Naive thymus-derived CD8-positive, alpha-beta T cell (primary cell): Measurements from ENCODE around the gene CLTCL1. TPM values are rescaled to one million over a fixed set of nuclear protein-coding genes. Genes with fewer than 3 reads are reported as not detected.

Source experiments
- ATAC-seq, 2 donors: fragments of 150-1000 bp; cut with Tn5 transposase in 1 of 2; sonication (Bioruptor Pico), chemical (Tn5 transposase) in 1 of 2; 1 replicate in 1 of 2; 2 replicates in 1 of 2; pipeline ENCODE4 v1.10.0; 2021; ENCODE audit warnings: mild to moderate bottlenecking in 2 of 2, moderate library complexity in 2 of 2
- POLR2A ChIA-PET: fragments of 350-600 bp; sonication (Branson Sonifier 250); formaldehyde crosslinking; loops from one replicate; lab custom pipeline; 2021; ENCODE audit warnings: antibody characterized with exemption; lab: Charles Lee
- DNase-seq, 10 donors: peaks; one replicate each; pipeline versions ENCODE4 v3.0.0 to v3.0.0-alpha.2; 2020 to 2022
- H3K27ac Mint-ChIP-seq, 10 donors: one replicate each; pipeline ENCODE4 v1.8.0; 2020 to 2022; ENCODE audit warnings: mild to moderate bottlenecking in 10 of 10, mixed read lengths in 10 of 10, moderate library complexity in 4 of 10, inconsistent platforms in 1 of 10
- H3K27me3 Mint-ChIP-seq, 5 donors: one replicate each; pipeline ENCODE4 v1.8.0; 2021 to 2022; ENCODE audit warnings: mixed read lengths in 5 of 5
- H3K36me3 Mint-ChIP-seq, 3 donors: one replicate each; pipeline ENCODE4 v1.8.0; 2020 to 2022; ENCODE audit warnings: mixed read lengths in 3 of 3, mild to moderate bottlenecking in 2 of 3, inconsistent platforms in 1 of 3
- H3K4me1 Mint-ChIP-seq, 4 donors: one replicate each; pipeline ENCODE4 v1.8.0; 2021 to 2022; ENCODE audit warnings: mixed read lengths in 4 of 4
- H3K4me3 Mint-ChIP-seq, 10 donors: one replicate each; pipeline ENCODE4 v1.8.0; 2020 to 2022; ENCODE audit warnings: mild to moderate bottlenecking in 10 of 10, mixed read lengths in 10 of 10, moderate library complexity in 6 of 10, inconsistent platforms in 1 of 10
- H3K9me3 Mint-ChIP-seq, 9 donors: one replicate each; pipeline ENCODE4 v1.8.0; 2020 to 2022; ENCODE audit warnings: mixed read lengths in 9 of 9, mild to moderate bottlenecking in 3 of 9, inconsistent platforms in 1 of 9, moderate library complexity in 1 of 9
- polyA plus RNA-seq, 3 donors: library from polyadenylated mRNA; unstranded; fragments of 300-500 nt; fragmentation: Illumina TruSeq; gene quantifications; one replicate each; pipeline ENCODE4 v1.2.3, GENCODE V29; 2021
- total RNA-seq, 8 experiments: library from RNA in 2 of 8; stranded (reverse) in 2 of 8; gene quantifications; one replicate each; pipeline ENCODE4 v1.2.3 and lab custom pipeline; 2021 to 2026

The CLTCL1 gene
- total and polyA plus RNA-seq, 5 experiments from 2014 or later: 0.07 to 2.3 (median 0.61) TPM

GRCh38 chr22:19143212-19143611 lies 148.3 kb downstream of the CLTCL1 start:
- ATAC-seq: no peak
- Mint-ChIP-seq H3K36me3 (peaks cover 0 to 39% (median 3%) of the 10 kb centered on the region in 3 donors), H3K27me3 (peaks cover 0 to 14% (median 0%) of the 10 kb centered on the region in 5 donors), H3K4me1 (peaks cover 14 to 36% (median 23%) of the 10 kb centered on the region in 4 donors), H3K4me3 (peak overlapping the region; percentile 96 to 100 (median 99)), H3K27ac (peak overlapping the region in 5 of 10 donors; percentile 32 to 99 (median 97)), H3K9me3 (peaks cover 0 to 2% (median 0%) of the 10 kb centered on the region in 9 donors)
- no peak for DNase-seq
- POLR2A ChIA-PET: interaction anchor here (0.9 to 2.0 kb wide), 6 partner anchors 9 to 304 kb away, joined by 3 to 18 read pairs (median 7); partner anchors contain the start of genes C22orf39, DGCR2 and SLC25A1

- Mint-ChIP-seq H3K36me3 (peaks cover 0 to 40% (median 5%) of the 10 kb centered on the region in 3 donors), H3K4me3 (peak overlapping the region in 8 of 10 donors; percentile 19 to 98 (median 38)), H3K27me3 (peaks cover 0 to 14% (median 0%) of the 10 kb centered on the region in 5 donors), H3K9me3 (peaks cover 0 to under 1% (median 0%) of the 10 kb centered on the region in 9 donors), H3K4me1 (peaks cover 14 to 38% (median 23%) of the 10 kb centered on the region in 4 donors), H3K27ac (no peak overlapping the region)
- POLR2A ChIA-PET: interaction anchor here (0.9 kb wide), 1 partner anchor 19 kb away, joined by 4 read pairs; no protein-coding TSS in a partner anchor
- DNase-seq: no peak
- ATAC-seq: no peak
Measured at GRCh38 chr22:19142394-19142793, 149.1 kb downstream of the CLTCL1 start.

GRCh38 chr22:19139974-19140373 lies 151.5 kb downstream of the CLTCL1 start:
- Mint-ChIP-seq H3K4me1 (peaks cover 18 to 38% (median 24%) of the 10 kb centered on the region in 4 donors), H3K9me3 (no peaks in the 10 kb centered on the region), H3K27me3 (no peaks in the 10 kb centered on the region), H3K4me3 (no peak overlapping the region), H3K27ac (peak overlapping the region in 1 of 10 donors; percentile 43), H3K36me3 (peaks cover 0 to 60% (median 8%) of the 10 kb centered on the region in 3 donors)
- ATAC-seq (no peak), DNase-seq (no peak)
- POLR2A ChIA-PET: no interaction called here

DNA sequence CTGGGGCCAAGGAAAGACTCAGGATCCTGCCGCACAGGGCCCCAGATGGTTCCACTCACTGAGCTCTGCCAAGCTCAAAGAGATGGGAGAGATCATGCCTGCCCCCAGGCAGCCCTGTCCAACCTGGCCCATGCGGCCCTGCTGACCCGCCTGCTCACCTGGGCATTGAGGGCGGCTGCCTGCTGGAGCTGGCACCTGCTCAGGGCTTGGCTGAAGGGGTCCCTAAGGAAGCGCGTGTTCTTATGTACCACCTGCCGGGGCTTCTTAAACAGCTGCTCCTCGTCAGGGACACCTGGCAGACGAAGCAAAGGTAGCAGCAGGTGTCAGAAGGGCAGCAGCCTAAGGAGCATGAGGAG lies 152.5 kb downstream of the CLTCL1 start:
- POLR2A ChIA-PET: interaction anchor here (1.3 kb wide), 1 partner anchor 17 kb away, joined by 4 read pairs; the partner anchor contains the start of gene DGCR2
- no peak for DNase-seq
- no peaks in the 10 kb centered on the region for H3K9me3 Mint-ChIP-seq
- no peak overlapping the region for H3K27ac Mint-ChIP-seq
- no peak for ATAC-seq
- no peak overlapping the region for H3K4me3 Mint-ChIP-seq
- no peaks in the 10 kb centered on the region for H3K27me3 Mint-ChIP-seq
- peaks cover 0 to 67% (median 8%) of the 10 kb centered on the region in 3 donors for H3K36me3 Mint-ChIP-seq
- peaks cover 9 to 29% (median 16%) of the 10 kb centered on the region in 4 donors for H3K4me1 Mint-ChIP-seq

GRCh38 chr22:19138217-19139000 lies 153.1 kb downstream of the CLTCL1 start:
- DNase-seq (no peak), ATAC-seq (no peak)
- Mint-ChIP-seq H3K36me3 (peaks cover 0 to 71% (median 8%) of the 10 kb centered on the region in 3 donors), H3K27me3 (no peaks in the 10 kb centered on the region), H3K9me3 (no peaks in the 10 kb centered on the region), H3K4me1 (peaks cover 3 to 25% (median 12%) of the 10 kb centered on the region in 4 donors), H3K27ac (no peak overlapping the region), H3K4me3 (no peak overlapping the region)
- POLR2A ChIA-PET: interaction anchor here (1.3 kb wide), 1 partner anchor 16 kb away, joined by 4 read pairs; the partner anchor contains the start of gene DGCR2

GRCh38 chr22:19137384-19138216 lies 153.9 kb downstream of the CLTCL1 start:
- H3K4me1 Mint-ChIP-seq: peaks cover 0 to 18% (median 8%) of the 10 kb centered on the region in 4 donors
- ATAC-seq (no peak), DNase-seq (no peak)
- no peaks in the 10 kb centered on the region for H3K27me3 Mint-ChIP-seq
- H3K27ac Mint-ChIP-seq: peak overlapping the region in 4 of 10 donors; percentile 28 to 59 (median 48)
- peaks cover 0 to 77% (median 8%) of the 10 kb centered on the region in 3 donors for H3K36me3 Mint-ChIP-seq
- H3K9me3 Mint-ChIP-seq: no peaks in the 10 kb centered on the region
- POLR2A ChIA-PET: interaction anchor here (1.3 kb wide), 1 partner anchor 15 kb away, joined by 4 read pairs; the partner anchor contains the start of gene DGCR2
- H3K4me3 Mint-ChIP-seq: no peak overlapping the region

- H3K27ac Mint-ChIP-seq: peak overlapping the region in 4 of 10 donors; percentile 37 to 82 (median 55)
- H3K36me3 Mint-ChIP-seq: peaks cover 0 to 75% (median 8%) of the 10 kb centered on the region in 3 donors
- H3K4me1 Mint-ChIP-seq: peaks cover 0 to 13% (median 7%) of the 10 kb centered on the region in 4 donors
- H3K27me3 Mint-ChIP-seq: no peaks in the 10 kb centered on the region
- DNase-seq (no peak), ATAC-seq (no peak)
- no peak overlapping the region for H3K4me3 Mint-ChIP-seq
- POLR2A ChIA-PET: no interaction called here
- no peaks in the 10 kb centered on the region for H3K9me3 Mint-ChIP-seq
Measured at GRCh38 chr22:19136915-19137314, 154.6 kb downstream of the CLTCL1 start.

- H3K4me3 Mint-ChIP-seq: no peak overlapping the region
- H3K27ac Mint-ChIP-seq: peak overlapping the region in 1 of 10 donors; percentile 84
- H3K4me1 Mint-ChIP-seq: peaks cover 0 to 4% (median 3%) of the 10 kb centered on the region in 4 donors
- H3K36me3 Mint-ChIP-seq: peaks cover 0 to 61% (median 4%) of the 10 kb centered on the region in 3 donors
- no peaks in the 10 kb centered on the region for H3K9me3 Mint-ChIP-seq
- DNase-seq (no peak), ATAC-seq (no peak)
- POLR2A ChIA-PET: no interaction called here
- no peaks in the 10 kb centered on the region for H3K27me3 Mint-ChIP-seq
Measured at GRCh38 chr22:19134874-19135273, 156.6 kb downstream of the CLTCL1 start.

- Mint-ChIP-seq H3K36me3 (peaks cover 0 to 56% (median 4%) of the 10 kb centered on the region in 3 donors), H3K4me1 (peaks cover 0 to 8% (median 3%) of the 10 kb centered on the region in 4 donors), H3K9me3 (no peaks in the 10 kb centered on the region), H3K27me3 (no peaks in the 10 kb centered on the region), H3K4me3 (no peak overlapping the region), H3K27ac (peak overlapping the region in 1 of 10 donors; percentile 40)
- DNase-seq (no peak), ATAC-seq (no peak)
- POLR2A ChIA-PET: interaction anchor here (0.7 kb wide), 1 partner anchor 9 kb away, joined by 3 read pairs; no protein-coding TSS in a partner anchor
Measured at GRCh38 chr22:19134176-19134831, 157.2 kb downstream of the CLTCL1 start.

DNA sequence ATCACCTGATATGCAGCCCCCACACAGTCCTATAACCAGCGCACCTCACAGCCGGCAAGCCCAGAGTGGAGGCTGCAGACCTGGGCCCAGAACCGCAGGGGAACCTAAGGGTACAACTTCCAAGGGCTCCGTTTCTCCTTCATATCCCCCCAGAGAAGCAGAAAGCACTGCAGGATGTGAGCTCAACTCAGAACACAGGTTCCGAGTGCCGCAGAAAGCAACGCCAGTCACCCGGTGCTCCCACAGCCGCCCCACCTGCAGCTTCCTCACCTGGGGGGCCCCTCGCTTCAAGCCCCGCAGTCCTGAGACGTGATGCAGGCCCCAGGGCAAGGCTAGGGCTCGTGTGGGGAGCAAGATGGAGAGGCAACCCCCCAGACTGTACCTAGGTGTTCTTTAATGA lies 158.0 kb downstream of the CLTCL1 start:
- ATAC-seq (no peak), DNase-seq (no peak)
- H3K4me3 Mint-ChIP-seq: no peak overlapping the region
- POLR2A ChIA-PET: interaction anchor here (0.5 to 1.1 kb wide), 2 partner anchors 12 to 249 kb away, joined by 3 to 4 read pairs; partner anchors contain the start of gene DGCR2
- H3K27ac Mint-ChIP-seq: peak overlapping the region in 1 of 10 donors; percentile 5
- H3K36me3 Mint-ChIP-seq: peaks cover 0 to 51% (median 4%) of the 10 kb centered on the region in 3 donors
- H3K4me1 Mint-ChIP-seq: peaks cover 0 to 9% (median 3%) of the 10 kb centered on the region in 4 donors
- H3K9me3 Mint-ChIP-seq: no peaks in the 10 kb centered on the region
- H3K27me3 Mint-ChIP-seq: no peaks in the 10 kb centered on the region

DNA sequence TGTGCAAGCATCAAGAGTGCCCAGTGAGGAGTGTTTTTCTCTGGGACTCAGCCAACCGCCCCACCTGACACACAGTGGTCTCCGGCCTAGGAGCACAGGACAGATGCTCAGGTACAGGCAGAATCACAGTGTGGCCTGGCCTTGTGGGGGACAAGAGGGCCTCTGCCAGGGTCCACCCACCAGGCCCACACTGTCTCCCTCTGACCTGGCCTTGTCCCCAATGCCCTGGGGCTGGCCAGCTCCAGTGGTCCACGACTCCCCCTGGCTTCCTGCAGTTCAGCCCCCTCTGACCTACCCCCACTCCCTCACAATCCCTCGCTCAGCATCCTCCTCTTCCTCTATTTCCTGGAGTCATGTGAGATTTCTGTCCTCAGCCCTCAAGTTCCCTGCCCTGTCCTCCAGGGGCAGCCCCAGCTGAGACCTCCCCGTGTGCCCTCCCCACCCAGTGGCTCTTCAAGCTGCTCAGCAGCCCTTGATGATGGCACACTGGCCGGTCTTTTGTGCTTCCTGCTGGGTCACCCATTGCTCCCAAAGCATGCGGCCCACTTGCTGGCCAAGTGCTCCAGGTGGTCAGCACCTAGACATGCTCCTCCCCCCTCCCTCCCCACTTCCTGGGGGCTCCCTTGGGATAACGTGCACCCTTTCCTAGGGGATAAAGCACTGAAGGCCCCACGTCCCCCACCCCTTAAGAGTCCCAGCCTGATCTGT lies 158.7 kb downstream of the CLTCL1 start:
- peaks cover 0 to 9% (median 3%) of the 10 kb centered on the region in 4 donors for H3K4me1 Mint-ChIP-seq
- H3K27ac Mint-ChIP-seq: peak overlapping the region in 2 of 10 donors; percentile 60 to 73
- POLR2A ChIA-PET: interaction anchor here (0.5 to 1.1 kb wide), 2 partner anchors 11 to 1914 kb away, joined by 3 to 4 read pairs; partner anchors contain the start of genes ADA2 and DGCR2
- H3K36me3 Mint-ChIP-seq: peaks cover 0 to 50% (median 4%) of the 10 kb centered on the region in 3 donors
- H3K9me3 Mint-ChIP-seq: no peaks in the 10 kb centered on the region
- no peak for DNase-seq
- no peaks in the 10 kb centered on the region for H3K27me3 Mint-ChIP-seq
- H3K4me3 Mint-ChIP-seq: no peak overlapping the region
- peak; percentile 19 to 23 for ATAC-seq
